Vagina (tissue), 2 donors: ENCODE measurements around the gene LBHD1. TPM values are rescaled to one million over a fixed set of nuclear protein-coding genes. Genes with fewer than 3 reads are reported as not detected.
"Not testable (repeated sequence)": the region's sequence is repeated elsewhere in the genome, so short reads cannot be mapped to it uniquely, and the experiment has no call there.

ENCODE experiments used
- DNase-seq, 2 donors: peaks; one replicate each; pipeline ENCODE4 v3.0.0-alpha.2; 2017; ENCODE audit errors: extremely low spot score in 2 of 2
- H3K27ac ChIP-seq: fragments of 200-600 bp; sonication (generic); one replicate; pipeline ENCODE4 v1.5.1; 2019
- H3K27me3 ChIP-seq: fragments of 200-600 bp; sonication (generic); one replicate; pipeline ENCODE4 v1.5.1; 2019
- H3K36me3 ChIP-seq, 2 donors: fragments of 200-600 bp; sonication (generic); one replicate each; pipeline ENCODE4 v1.5.1; 2017 to 2019
- H3K4me1 ChIP-seq: fragments of 200-600 bp; sonication (generic); one replicate; pipeline ENCODE4 v1.5.1; 2019
- H3K4me3 ChIP-seq, 2 donors: fragments of 200-600 bp; sonication (generic); 1 replicate in 1 of 2; 2 replicates in 1 of 2; pipeline ENCODE4 v1.5.1; 2016 to 2019
- H3K9me3 ChIP-seq: fragments of 200-600 bp; sonication (generic); one replicate; pipeline ENCODE4 v1.5.1; 2019
- CTCF ChIP-seq, 3 experiments: fragments of 450-650 bp in 2 of 3; fragments of 200-600 bp in 1 of 3; sonication (generic) in 1 of 3; IDR thresholded peaks; one replicate each; pipeline ENCODE4 v1.5.1; 2017 to 2019; ENCODE audit warnings: antibody characterized with exemption in 3 of 3, mild to moderate bottlenecking in 2 of 3, moderate library complexity in 2 of 3
- POLR2A ChIP-seq, 2 donors: fragments of 450-650 bp; IDR thresholded peaks; one replicate each; pipeline ENCODE4 v1.6.1; 2017; ENCODE audit warnings: antibody characterized with exemption in 2 of 2, mild to moderate bottlenecking in 2 of 2, moderate library complexity in 2 of 2
- POLR2AphosphoS5 ChIP-seq, 2 donors: sonication (generic); formaldehyde crosslinking; IDR thresholded peaks; one replicate each; pipeline ENCODE4 v1.9.0; 2017; ENCODE audit warnings: antibody characterized with exemption in 2 of 2, mild to moderate bottlenecking in 2 of 2, low read depth in 1 of 2; ENCODE audit not compliant: insufficient read depth in 1 of 2
- intact Hi-C: fragments of 100-400 bp; cut with DNase I; formaldehyde crosslinking; loops from one replicate; pipeline ENCODE4 v1.15.1; 2023
- small RNA-seq: library from RNA; depleted of rRNA; stranded (forward); fragments of <200 nt; gene quantifications from one replicate; pipeline ENCODE3, GENCODE V24; 2016
- total RNA-seq: library from RNA; depleted of rRNA; stranded (reverse); fragments of >200 nt; gene quantifications from one replicate; pipeline ENCODE4 v1.2.3, GENCODE V29; 2016

The LBHD1 gene
- total RNA-seq, 1 donor from 2014 or later, result 6.9 TPM

- intact Hi-C loops, result no loop called here
- peak overlapping the region; percentile 72 to 74 for H3K4me3 ChIP-seq
Measured at GRCh38 chr11:62621027-62621566, 51.0 kb downstream of the LBHD1 start.

DNA sequence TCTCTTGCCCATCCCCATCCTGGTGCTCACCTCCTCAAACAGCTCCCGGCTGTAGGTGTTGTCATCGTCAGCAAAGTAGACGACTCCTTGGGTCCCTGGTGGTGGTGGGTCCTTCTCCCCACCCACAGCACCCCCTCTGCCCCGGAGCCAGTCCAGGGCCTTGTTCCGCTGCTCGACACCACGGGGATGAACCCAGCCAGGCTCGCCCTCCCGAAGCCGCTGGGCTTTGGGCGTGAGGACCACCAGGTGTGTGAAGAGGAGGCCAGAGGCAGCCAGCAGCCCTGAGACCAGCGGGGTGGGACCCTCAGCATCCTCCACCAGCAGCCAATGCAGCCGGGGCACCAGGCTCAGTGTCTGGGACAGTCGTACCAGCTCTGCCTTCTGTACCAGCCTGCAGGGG lies 55.1 kb downstream of the LBHD1 start:
- H3K36me3 ChIP-seq, result peaks cover 0 to 20% of the 10 kb centered on the region in 2 donors
- intact Hi-C loops, result loop anchor here (10.0 kb wide), 1 partner anchor 1712 kb away; the partner anchor contains the start of gene PRPF19
- not testable (repeated sequence) for H3K9me3 ChIP-seq, H3K27ac ChIP-seq, H3K27me3 ChIP-seq, H3K4me3 ChIP-seq, DNase-seq
- peaks cover 37% of the 10 kb centered on the region for H3K4me1 ChIP-seq

More at GRCh38 chr11:62621027-62621566, 51.0 kb downstream of the LBHD1 start:
- no peaks in the 10 kb centered on the region for H3K27me3 ChIP-seq
- peaks cover 18% of the 10 kb centered on the region for H3K4me1 ChIP-seq
- no peaks in the 10 kb centered on the region for H3K9me3 ChIP-seq
- DNase-seq, result no peak
- TF ChIP-seq POLR2A (IDR thresholded peaks at IDR 0.05) (no peak), POLR2AphosphoS5 (IDR thresholded peaks at IDR 0.05; ENCODE audit: insufficient read depth in 1 of 2, low read depth in 1 of 2) (no peak)
- peaks cover 0 to 22% of the 10 kb centered on the region in 2 donors for H3K36me3 ChIP-seq
- H3K27ac ChIP-seq, result peak overlapping the region; percentile 82

GRCh38 chr11:62615521-62615920 lies 56.5 kb downstream of the LBHD1 start:
- H3K4me1 ChIP-seq, result peaks cover 40% of the 10 kb centered on the region

DNA sequence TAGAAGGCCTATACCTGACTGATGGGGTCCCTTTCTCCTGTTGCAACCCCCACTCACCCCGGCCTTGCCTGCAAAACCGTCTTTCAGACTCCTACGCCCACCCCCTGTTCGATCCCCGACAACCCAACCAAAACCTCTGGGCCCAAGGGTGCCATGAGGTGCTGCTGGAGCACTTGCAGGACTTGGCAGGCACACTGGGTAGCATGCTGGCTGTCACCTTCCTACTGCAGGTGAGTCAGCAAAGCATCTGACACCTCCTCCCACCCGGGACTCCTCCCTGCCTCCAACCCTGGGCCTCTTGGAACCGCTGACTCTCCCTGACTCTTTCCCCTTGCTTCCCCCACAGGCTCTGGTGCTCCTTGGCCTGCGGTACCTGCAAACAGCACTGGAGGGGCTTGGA lies 57.8 kb downstream of the LBHD1 start:
- H3K36me3 ChIP-seq, result peaks cover 0 to 31% of the 10 kb centered on the region in 2 donors
- H3K4me3 ChIP-seq, result no peak overlapping the region
- intact Hi-C loops, result loop anchor here (10.0 kb wide), 1 partner anchor 1709 kb away; the partner anchor contains the start of gene PRPF19
- H3K4me1 ChIP-seq, result peaks cover 42% of the 10 kb centered on the region
- no peaks in the 10 kb centered on the region for H3K9me3 ChIP-seq
- TF ChIP-seq POLR2AphosphoS5 (IDR thresholded peaks at IDR 0.05; ENCODE audit: insufficient read depth in 1 of 2, low read depth in 1 of 2), result no peak
- no peak for TF ChIP-seq CTCF (IDR thresholded peaks at IDR 0.05)
- TF ChIP-seq POLR2A (IDR thresholded peaks at IDR 0.05), result no peak
- H3K27me3 ChIP-seq, result no peaks in the 10 kb centered on the region
- peak overlapping the region; percentile 92 for H3K27ac ChIP-seq
- DNase-seq, result no peak

More at GRCh38 chr11:62615521-62615920, 56.5 kb downstream of the LBHD1 start:
- Histone ChIP-seq H3K27me3 (no peaks in the 10 kb centered on the region), H3K27ac (no peak overlapping the region), H3K9me3 (no peaks in the 10 kb centered on the region), H3K4me3 (no peak overlapping the region), H3K36me3 (peaks cover 0 to 20% of the 10 kb centered on the region in 2 donors)
- DNase-seq, result no peak
- TF ChIP-seq POLR2A (IDR thresholded peaks at IDR 0.05), result no peak
- intact Hi-C loops, result loop anchor here (10.0 kb wide), 1 partner anchor 1711 kb away; the partner anchor contains the start of gene PRPF19

DNA sequence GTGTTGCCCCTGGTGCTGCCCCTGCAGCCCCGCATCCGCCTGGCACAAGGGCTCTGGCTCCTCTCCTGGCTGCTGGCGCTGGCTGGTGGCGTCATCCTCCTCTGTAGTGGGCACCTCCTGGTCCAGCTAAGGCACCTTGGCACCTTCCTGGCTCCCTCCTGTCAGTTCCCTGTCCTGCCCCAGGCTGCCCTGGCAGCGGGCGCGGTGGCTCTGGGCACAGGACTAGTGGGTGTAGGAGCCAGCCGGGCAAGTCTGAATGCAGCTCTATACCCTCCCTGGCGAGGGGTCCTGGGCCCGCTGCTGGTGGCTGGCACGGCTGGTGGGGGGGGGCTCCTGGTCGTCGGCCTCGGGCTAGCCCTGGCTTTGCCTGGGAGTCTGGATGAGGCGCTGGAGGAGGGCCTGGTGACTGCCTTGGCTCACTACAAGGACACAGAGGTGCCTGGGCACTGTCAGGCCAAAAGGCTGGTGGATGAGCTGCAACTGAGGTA lies 58.7 kb downstream of the LBHD1 start:
- Histone ChIP-seq H3K27me3 (no peaks in the 10 kb centered on the region), H3K9me3 (no peaks in the 10 kb centered on the region), H3K36me3 (peaks cover 0 to 33% of the 10 kb centered on the region in 2 donors), H3K4me1 (peaks cover 42% of the 10 kb centered on the region), H3K4me3 (peak overlapping the region; percentile 83 to 96), H3K27ac (peak overlapping the region; percentile 92)
- no peak for DNase-seq
- intact Hi-C loops, result loop anchor here (10.0 kb wide), 1 partner anchor 1709 kb away; the partner anchor contains the start of gene PRPF19
- no peak for TF ChIP-seq POLR2AphosphoS5 (IDR thresholded peaks at IDR 0.05; ENCODE audit: insufficient read depth in 1 of 2, low read depth in 1 of 2)
- TF ChIP-seq CTCF (IDR thresholded peaks at IDR 0.05), result no peak
- TF ChIP-seq POLR2A (IDR thresholded peaks at IDR 0.05), result no peak

Small RNA genes within 50 kb of the gene (small RNA-seq; reads per million reads assigned to genes)
- gene SNORA57, result not detected

Other genes starting within 250 kb of the LBHD1 start
- 828 TPM for gene AHNAK, start 125.5 kb downstream of the LBHD1 start, total RNA-seq
- gene EEF1G, start 98.4 kb downstream of the LBHD1 start, total RNA-seq, result 1,183 TPM
- gene TUT1, start 80.7 kb downstream of the LBHD1 start, total RNA-seq, result 12.0 TPM
- gene MTA2, start 70.4 kb downstream of the LBHD1 start, total RNA-seq, result 96.3 TPM
- gene EML3, start 59.5 kb downstream of the LBHD1 start, total RNA-seq, result 69.0 TPM
- gene ROM1, start 59.0 kb downstream of the LBHD1 start, total RNA-seq, result 6.1 TPM
- gene B3GAT3, start 50.3 kb downstream of the LBHD1 start, total RNA-seq, result 41.7 TPM
- gene GANAB, start 25.7 kb downstream of the LBHD1 start, total RNA-seq, result 129 TPM
- gene INTS5, start 19.0 kb downstream of the LBHD1 start, total RNA-seq, result 16.2 TPM
- gene C11orf98, start 7.1 kb downstream of the LBHD1 start, total RNA-seq, result 44.2 TPM
- gene CSKMT, start 7.0 kb downstream of the LBHD1 start, total RNA-seq, result 28.7 TPM
- 6.9 TPM for gene UQCC3, start 594 bp downstream of the LBHD1 start, total RNA-seq
- gene UBXN1, start 6.8 kb upstream of the LBHD1 start, total RNA-seq, result 216 TPM
- gene LRRN4CL, start 17.3 kb upstream of the LBHD1 start, total RNA-seq, result 45.2 TPM
- gene BSCL2, start 35.2 kb upstream of the LBHD1 start, total RNA-seq, result 74.9 TPM
- gene GNG3, start 35.4 kb upstream of the LBHD1 start, total RNA-seq, result 2.5 TPM
- 30.7 TPM for gene HNRNPUL2, start 55.2 kb upstream of the LBHD1 start, total RNA-seq
- 18.7 TPM for gene TTC9C, start 56.2 kb upstream of the LBHD1 start, total RNA-seq
- 6.1 TPM for gene ZBTB3, start 81.9 kb upstream of the LBHD1 start, total RNA-seq
- gene POLR2G, start 89.3 kb upstream of the LBHD1 start, total RNA-seq, result 52.8 TPM
- 24.8 TPM for gene TAF6L, start 99.1 kb upstream of the LBHD1 start, total RNA-seq
- 61.9 TPM for gene TMEM179B, start 115.1 kb upstream of the LBHD1 start, total RNA-seq
- 19.6 TPM for gene TMEM223, start 119.7 kb upstream of the LBHD1 start, total RNA-seq
- 64.1 TPM for gene NXF1, start 133.2 kb upstream of the LBHD1 start, total RNA-seq
- 35.6 TPM for gene STX5, start 159.8 kb upstream of the LBHD1 start, total RNA-seq
- gene TEX54, start 160.6 kb upstream of the LBHD1 start, total RNA-seq, result not detected
- gene WDR74, start 167.3 kb upstream of the LBHD1 start, total RNA-seq, result 51.8 TPM
- gene SLC3A2, start 208.6 kb upstream of the LBHD1 start, total RNA-seq, result 169 TPM
- gene CHRM1, start 249.1 kb upstream of the LBHD1 start, total RNA-seq, result not detected